ENCODE measurements around the gene PTGES3L.
"Not testable (repeated sequence)": the region's sequence is repeated elsewhere in the genome, so short reads cannot be mapped to it uniquely, and the experiment has no call there.

Gene PTGES3L

GRCh38 chr17:42919522-42920077, 60.3 kb downstream of the PTGES3L start:
- DNase-seq (ENCODE audit: low read depth) = not testable (repeated sequence)

DNA sequence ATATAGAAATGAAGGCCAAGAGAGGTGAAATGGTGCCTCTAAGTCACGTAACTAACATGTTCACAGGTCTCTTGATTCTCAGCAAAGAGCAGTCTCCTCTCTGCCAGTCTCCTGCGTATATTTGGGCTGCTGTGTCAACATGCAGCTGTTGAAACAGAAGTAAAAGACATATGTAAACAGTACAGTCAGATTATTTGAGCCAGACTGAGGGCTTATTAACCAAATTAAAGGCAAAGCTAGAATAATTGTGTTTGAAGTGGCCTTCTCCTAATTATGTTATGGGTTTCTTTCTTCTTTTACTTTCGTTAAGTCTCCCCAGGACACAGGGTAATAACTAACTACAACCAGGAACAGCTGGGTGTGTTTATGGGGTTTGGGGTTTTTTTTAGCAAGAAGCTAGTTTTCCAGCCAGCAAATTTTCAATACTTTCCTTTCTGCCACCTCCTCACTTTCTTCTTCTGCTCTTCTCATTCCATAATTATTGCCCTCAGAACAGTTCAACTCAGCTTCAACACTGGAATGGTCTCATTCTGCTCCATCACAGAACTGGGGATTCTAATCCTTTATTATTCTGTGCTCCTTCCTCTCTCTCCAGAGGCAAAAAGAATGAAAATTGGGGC, 60.9 kb downstream of the PTGES3L start:
- DNase-seq (ENCODE audit: low read depth) = no peak

Measured in T follicular helper cell (primary cell).